Ascending aorta (tissue), 2 donors: ENCODE data around the gene JUP. TPM values are rescaled to one million over a fixed set of nuclear protein-coding genes. Genes with fewer than 3 reads are reported as not detected.

Source experiments
- DNase-seq, 2 donors: peaks; one replicate each; pipeline ENCODE4 v3.0.0-alpha.2; 2019; ENCODE audit warnings: low spot score in 2 of 2
- H3K27ac ChIP-seq, 2 donors: fragments of 200-600 bp; sonication (generic); one replicate each; pipeline ENCODE4 v1.5.1; 2016 to 2017; ENCODE audit warnings: mild to moderate bottlenecking in 1 of 2
- H3K27me3 ChIP-seq: fragments of 200-600 bp; sonication (generic); one replicate; pipeline ENCODE4 v1.5.1; 2017
- H3K36me3 ChIP-seq, 2 donors: fragments of 200-600 bp; sonication (generic); one replicate each; pipeline ENCODE4 v1.5.1; 2016
- H3K4me1 ChIP-seq, 2 donors: fragments of 200-600 bp; sonication (generic); one replicate each; pipeline ENCODE4 v1.5.1; 2016 to 2017; ENCODE audit warnings: mild to moderate bottlenecking in 1 of 2
- H3K4me3 ChIP-seq, 2 donors: fragments of 200-600 bp; sonication (generic); one replicate each; pipeline ENCODE4 v1.5.1; 2016 to 2017; ENCODE audit warnings: mild to moderate bottlenecking in 1 of 2
- H3K9me3 ChIP-seq, 2 donors: fragments of 200-600 bp; sonication (generic); one replicate each; pipeline ENCODE4 v1.5.1; 2016
- CTCF ChIP-seq, 3 experiments: fragments of 200-600 bp in 2 of 3; fragments of 450-650 bp in 1 of 3; sonication (generic) in 2 of 3; IDR thresholded peaks; one replicate each; pipeline ENCODE4 v1.5.1; 2016 to 2019; ENCODE audit warnings: antibody characterized with exemption in 3 of 3, mild to moderate bottlenecking in 1 of 3, moderate library complexity in 1 of 3
- intact Hi-C: fragments of 100-400 bp; cut with DNase I; formaldehyde crosslinking; loops from one replicate; pipeline ENCODE4 v1.15.1; 2023
- total RNA-seq: library from RNA; depleted of rRNA; stranded (reverse); fragments of >200 nt; gene quantifications from one replicate; pipeline ENCODE4 v1.1.0, GENCODE V29; 2016

Gene JUP
- total RNA-seq, 1 donor from 2014 or later: 47.9 TPM

- DNase-seq: no peak
- Histone ChIP-seq H3K9me3 (no peaks in the 10 kb centered on the region), H3K27ac (no peak overlapping the region), H3K36me3 (peaks cover 69 to 82% of the 10 kb centered on the region in 2 donors), H3K27me3 (no peaks in the 10 kb centered on the region), H3K4me3 (no peak overlapping the region), H3K4me1 (no peaks in the 10 kb centered on the region)
- intact Hi-C loops: no loop called here
- TF ChIP-seq CTCF (IDR thresholded peaks at IDR 0.05): no peak
Measured at GRCh38 chr17:41763327-41763726, 23.2 kb downstream of the JUP start.

- no peaks in the 10 kb centered on the region for H3K4me1 ChIP-seq
- peaks cover 64 to 82% of the 10 kb centered on the region in 2 donors for H3K36me3 ChIP-seq
- H3K9me3 ChIP-seq: no peaks in the 10 kb centered on the region
- no peak overlapping the region for H3K27ac ChIP-seq
- no peak overlapping the region for H3K4me3 ChIP-seq
- no peaks in the 10 kb centered on the region for H3K27me3 ChIP-seq
- intact Hi-C loops: no loop called here
- DNase-seq: no peak
- TF ChIP-seq CTCF (IDR thresholded peaks at IDR 0.05): no peak
Measured at GRCh38 chr17:41762841-41763240, 23.7 kb downstream of the JUP start.

GRCh38 chr17:41762391-41762790, 24.1 kb downstream of the JUP start:
- no peak overlapping the region for H3K27ac ChIP-seq
- H3K4me3 ChIP-seq: no peak overlapping the region
- DNase-seq: no peak
- H3K4me1 ChIP-seq: no peaks in the 10 kb centered on the region
- H3K9me3 ChIP-seq: no peaks in the 10 kb centered on the region
- H3K36me3 ChIP-seq: peaks cover 64 to 82% of the 10 kb centered on the region in 2 donors
- H3K27me3 ChIP-seq: no peaks in the 10 kb centered on the region
- intact Hi-C loops: no loop called here
- TF ChIP-seq CTCF (IDR thresholded peaks at IDR 0.05): no peak

GRCh38 chr17:41760878-41761277, 25.6 kb downstream of the JUP start:
- Histone ChIP-seq H3K27me3 (no peaks in the 10 kb centered on the region), H3K27ac (no peak overlapping the region), H3K4me3 (no peak overlapping the region), H3K9me3 (no peaks in the 10 kb centered on the region), H3K4me1 (no peaks in the 10 kb centered on the region), H3K36me3 (peaks cover 75 to 82% of the 10 kb centered on the region in 2 donors)
- no peak for DNase-seq
- TF ChIP-seq CTCF (IDR thresholded peaks at IDR 0.05): no peak
- intact Hi-C loops: no loop called here

- TF ChIP-seq CTCF (IDR thresholded peaks at IDR 0.05): no peak
- Histone ChIP-seq H3K9me3 (no peaks in the 10 kb centered on the region), H3K36me3 (peaks cover 65 to 66% of the 10 kb centered on the region in 2 donors), H3K27ac (no peak overlapping the region), H3K4me3 (no peak overlapping the region), H3K27me3 (no peaks in the 10 kb centered on the region), H3K4me1 (no peaks in the 10 kb centered on the region)
- no peak for DNase-seq
- intact Hi-C loops: no loop called here
Measured at GRCh38 chr17:41758601-41759000, 27.9 kb downstream of the JUP start.

GRCh38 chr17:41754066-41754465, 32.4 kb downstream of the JUP start:
- Histone ChIP-seq H3K4me3 (no peak overlapping the region), H3K27ac (no peak overlapping the region), H3K27me3 (no peaks in the 10 kb centered on the region), H3K9me3 (no peaks in the 10 kb centered on the region), H3K4me1 (no peaks in the 10 kb centered on the region), H3K36me3 (peaks cover 27 to 32% of the 10 kb centered on the region in 2 donors)
- no peak for DNase-seq
- intact Hi-C loops: no loop called here
- no peak for TF ChIP-seq CTCF (IDR thresholded peaks at IDR 0.05)
